Activated effector memory CD4-positive, alpha-beta T cell treated with anti-CD3 and anti-CD28 coated beads, Interleukin-2, amount 50 U/mL, for 16 hours (primary cell): ENCODE data around the gene MAGEA6.
"Not testable (repeated sequence)": the region's sequence is repeated elsewhere in the genome, so short reads cannot be mapped to it uniquely, and the experiment has no call there.

ENCODE experiments used
- DNase-seq: peaks from one replicate; pipeline ENCODE4 v3.0.0-alpha.2; 2020

MAGEA6 gene

DNA sequence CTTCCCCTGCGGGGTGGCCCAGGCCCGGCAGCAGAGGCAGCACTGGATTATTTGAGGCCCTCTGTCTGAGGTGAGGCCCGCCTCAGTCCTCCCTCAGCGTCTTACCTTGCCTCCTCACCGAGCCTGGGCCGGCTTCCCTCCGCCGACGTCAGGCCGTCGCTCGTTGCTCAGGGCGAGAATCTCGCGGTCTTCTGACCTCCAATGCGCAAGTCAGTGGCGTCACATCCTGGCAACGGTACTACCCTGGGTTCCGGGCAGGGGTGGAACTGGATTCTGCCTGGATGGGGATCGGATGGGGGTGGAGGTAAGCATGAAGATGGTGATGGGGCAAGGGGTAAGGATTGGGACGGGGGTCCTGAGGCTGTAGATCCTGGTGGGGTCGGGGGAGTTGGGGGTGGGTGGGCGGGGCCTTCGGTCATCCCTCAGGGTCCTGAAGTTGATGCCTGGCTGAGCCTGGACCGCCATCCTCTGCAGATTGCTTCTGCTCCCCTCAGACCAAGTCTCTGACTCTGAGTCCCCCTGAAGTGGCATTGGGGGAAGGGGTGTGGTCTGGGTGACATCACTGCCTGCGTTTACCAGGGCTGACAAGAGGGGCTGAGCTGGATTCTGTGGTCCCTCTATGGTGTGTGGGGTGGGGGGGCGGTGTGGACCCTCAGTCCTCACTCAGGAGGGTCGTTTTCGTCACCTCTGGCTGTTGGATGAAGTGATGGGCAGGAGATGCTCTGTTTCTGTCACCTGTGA is at the start of gene MAGEA6:
MAGEA6 (minus strand) TSS at position 141 of the 741 bp plus-strand sequence. CDS start 2,039 bp downstream, outside the sequence.
- DNase-seq = not testable (repeated sequence)

GRCh38 chrX:152819266-152819665 is 49.8 kb upstream of the MAGEA6 start:
- no peak for DNase-seq

DNA sequence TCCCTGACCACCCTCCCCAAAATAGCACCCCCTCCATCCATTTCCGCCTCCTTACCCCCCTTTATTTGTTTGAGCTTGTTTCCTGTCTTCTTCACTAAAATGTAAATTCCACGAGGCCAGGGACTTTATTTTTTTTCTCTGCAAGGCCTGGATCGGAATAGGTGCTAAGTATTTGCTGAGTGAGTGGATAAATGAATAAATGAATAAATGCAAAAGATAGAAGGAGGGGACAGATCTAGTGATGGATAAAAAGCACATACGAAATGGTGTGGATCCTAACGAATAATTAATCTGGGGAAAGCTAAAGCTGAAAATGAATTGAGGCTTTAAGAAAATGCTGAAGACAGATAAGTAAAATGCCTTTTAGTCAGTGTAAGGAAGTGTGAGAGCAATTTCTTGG is 48.9 kb upstream of the MAGEA6 start:
- DNase-seq = no peak

DNA sequence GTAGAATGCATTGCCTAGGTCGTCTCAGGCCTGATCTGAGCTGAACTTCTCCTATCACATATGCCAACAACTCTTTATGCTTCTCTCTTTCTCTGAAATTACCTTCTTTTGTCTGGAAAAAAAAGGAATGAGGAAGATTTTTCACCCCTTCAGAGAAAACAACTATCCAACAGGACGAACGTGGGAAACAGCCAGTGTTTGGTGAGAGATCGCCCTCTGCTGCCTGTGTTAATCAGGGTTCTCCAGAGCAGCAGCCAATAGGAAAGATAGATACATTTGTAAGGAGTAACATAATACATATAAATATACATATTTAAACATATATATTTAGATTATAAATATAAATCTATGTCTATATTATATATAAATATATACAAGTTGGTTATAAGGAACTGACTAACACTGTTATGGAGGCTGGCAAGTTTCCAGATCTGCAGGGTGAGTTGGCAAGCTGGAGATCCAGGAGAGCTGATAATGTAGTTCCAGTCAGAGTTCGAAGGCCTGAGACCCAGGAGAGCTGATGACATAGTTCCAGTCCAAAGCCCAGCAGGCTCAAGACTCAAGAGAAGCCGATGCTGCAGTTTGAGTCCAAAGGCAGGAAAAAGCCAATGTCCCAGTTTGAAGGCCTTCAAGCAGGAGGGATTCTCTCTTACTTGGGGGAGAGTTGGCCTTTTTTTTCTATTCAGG is 47.7 kb upstream of the MAGEA6 start:
- DNase-seq = no peak

GRCh38 chrX:152814048-152814447 is 44.6 kb upstream of the MAGEA6 start:
- DNase-seq = no peak

GRCh38 chrX:152813206-152813605 is 43.7 kb upstream of the MAGEA6 start:
- no peak for DNase-seq

DNA sequence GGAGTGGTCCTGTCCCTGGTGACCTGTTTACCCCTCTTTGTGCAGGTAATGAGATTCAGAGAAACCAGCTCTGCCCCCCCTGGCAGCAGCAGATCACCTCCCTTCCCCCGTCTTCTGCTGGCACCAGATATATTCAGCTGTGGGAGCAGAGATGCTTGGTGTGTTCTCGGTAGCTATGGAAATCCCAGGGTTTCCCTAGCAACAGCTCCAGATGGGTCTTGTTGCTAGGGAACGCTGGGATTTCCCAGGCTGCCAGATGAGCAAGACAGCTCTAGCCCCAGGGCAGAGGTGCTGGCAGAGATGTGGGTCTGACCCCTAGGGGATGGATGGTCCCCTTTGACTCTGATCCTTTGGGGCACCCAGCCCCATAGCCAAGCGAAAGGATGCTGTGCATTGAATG is 40.9 kb upstream of the MAGEA6 start:
- DNase-seq = no peak

- DNase-seq = no peak
Observed at GRCh38 chrX:152806035-152806434, 36.5 kb upstream of the MAGEA6 start.

DNA sequence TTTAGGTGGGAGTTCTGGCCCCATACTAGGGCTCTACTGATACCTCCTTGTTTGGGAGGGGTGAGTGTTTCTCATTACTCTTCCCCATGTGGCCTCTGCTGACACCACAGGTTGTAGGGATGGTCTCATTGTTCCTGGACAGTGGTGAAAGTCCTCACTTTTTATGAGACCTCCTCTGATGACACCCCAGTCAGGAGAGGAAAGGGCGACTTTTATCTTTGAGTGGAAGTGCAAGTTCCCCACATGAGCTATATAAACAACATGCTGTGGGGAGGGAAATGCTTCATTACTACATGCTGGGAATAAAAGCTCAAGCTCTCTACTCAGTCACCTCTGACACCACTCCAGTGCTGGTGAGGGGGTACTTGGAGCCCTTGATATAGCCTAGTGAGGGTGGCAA is 29.5 kb upstream of the MAGEA6 start:
- no peak for DNase-seq

DNA sequence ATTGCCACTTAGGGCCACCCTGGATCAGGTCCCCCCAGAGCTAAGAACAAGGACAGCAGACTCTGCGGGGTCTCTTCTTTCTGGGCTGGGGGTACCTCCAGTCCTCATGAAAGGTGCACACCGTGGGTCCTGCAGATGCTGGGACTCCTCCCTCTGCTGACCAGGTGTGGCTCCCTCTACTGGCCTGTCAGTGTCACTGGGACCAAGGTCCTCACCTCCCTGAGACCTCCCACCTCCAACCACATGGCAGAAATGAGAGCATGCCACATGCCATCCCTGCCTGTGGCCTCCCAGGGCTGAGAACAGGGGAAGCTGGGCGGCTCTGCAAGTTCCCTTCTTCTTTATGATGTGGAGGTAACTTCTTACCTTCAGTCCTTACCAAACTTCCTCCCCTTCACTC is 17.6 kb upstream of the MAGEA6 start:
- not testable (repeated sequence) for DNase-seq

- DNase-seq = not testable (repeated sequence)
Observed at GRCh38 chrX:152766562-152766961, 2.9 kb downstream of the MAGEA6 start.

- not testable (repeated sequence) for DNase-seq
Observed at GRCh38 chrX:152761582-152761981, 7.9 kb downstream of the MAGEA6 start.

DNA sequence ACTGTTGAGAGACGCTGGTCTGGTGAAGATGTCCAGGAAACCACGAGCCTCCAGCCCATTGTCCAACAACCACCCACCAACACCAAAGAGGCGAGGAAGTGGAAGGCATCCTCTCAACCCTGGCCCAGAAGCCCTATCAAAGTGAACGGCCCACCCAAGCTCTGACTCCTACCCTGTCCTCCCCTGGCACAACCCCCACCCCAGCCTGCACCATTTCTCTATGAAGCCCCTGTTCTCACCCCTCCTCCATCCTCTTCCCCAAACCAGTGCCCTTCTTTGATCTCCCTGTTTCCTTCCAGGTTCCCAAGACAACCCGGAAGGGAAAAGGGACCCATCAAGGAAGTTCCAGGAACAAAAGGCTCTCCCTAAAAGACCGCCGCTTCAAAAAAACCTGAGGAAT is 9.9 kb downstream of the MAGEA6 start:
- not testable (repeated sequence) for DNase-seq

GRCh38 chrX:152758918-152759317 is 10.6 kb downstream of the MAGEA6 start, which contains the start of gene CSAG3:
Gene CSAG3, plus strand, starts transcription at chrX:152759218.
- not testable (repeated sequence) for DNase-seq

GRCh38 chrX:152754871-152755270 is 14.6 kb downstream of the MAGEA6 start:
- DNase-seq = not testable (repeated sequence)

DNA sequence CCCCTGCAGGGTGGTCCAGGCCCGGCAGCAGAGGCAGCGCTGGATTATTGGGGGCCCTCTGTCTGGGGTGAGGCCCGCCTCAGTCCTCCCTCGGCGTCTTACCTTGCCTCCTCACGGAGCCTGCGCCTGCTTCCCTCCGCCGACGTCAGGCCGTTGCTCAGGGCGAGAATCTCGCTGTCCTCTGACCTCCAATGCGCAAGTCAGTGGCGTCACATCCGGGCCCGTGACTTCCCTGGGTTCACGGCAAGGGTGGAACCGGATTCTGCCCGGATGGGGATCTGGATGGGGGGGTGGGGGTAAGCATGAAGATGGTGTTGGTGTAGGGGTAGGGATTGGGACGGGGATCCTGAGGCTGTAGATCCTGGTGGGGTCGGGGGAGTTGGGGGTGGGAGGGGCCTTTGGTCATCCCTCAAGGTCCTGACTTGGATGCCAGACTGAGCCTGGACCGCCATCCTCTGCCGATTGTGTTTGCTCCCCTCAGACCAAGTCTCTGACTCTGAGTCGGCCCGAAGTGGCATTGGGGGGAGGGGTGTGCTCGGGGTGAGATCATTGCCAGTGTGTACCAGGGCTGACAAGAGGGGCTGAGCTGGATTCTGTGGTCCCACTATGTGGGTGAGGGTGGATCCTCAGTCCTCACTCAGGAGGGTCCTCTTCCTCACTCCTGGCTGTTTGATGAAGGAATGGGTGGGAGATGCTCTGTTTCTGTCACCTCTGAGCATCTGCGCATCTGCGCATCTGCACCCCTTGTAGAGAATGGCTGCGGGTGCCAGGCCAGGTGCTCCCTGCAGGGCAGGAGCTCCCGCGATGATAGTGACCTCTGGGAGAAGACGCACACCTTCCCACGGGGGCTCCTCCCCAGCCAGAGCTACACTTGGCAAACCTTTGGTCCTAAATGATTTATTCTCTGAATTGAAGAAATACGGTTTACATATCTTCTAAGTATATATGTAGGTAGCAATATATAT is 15.5 kb downstream of the MAGEA6 start, which contains the start of gene MAGEA2:
MAGEA2 (minus strand) TSS at position 157 of the 965 bp plus-strand sequence. CDS start 2,479 bp downstream, outside the sequence.
- DNase-seq = not testable (repeated sequence)

DNA sequence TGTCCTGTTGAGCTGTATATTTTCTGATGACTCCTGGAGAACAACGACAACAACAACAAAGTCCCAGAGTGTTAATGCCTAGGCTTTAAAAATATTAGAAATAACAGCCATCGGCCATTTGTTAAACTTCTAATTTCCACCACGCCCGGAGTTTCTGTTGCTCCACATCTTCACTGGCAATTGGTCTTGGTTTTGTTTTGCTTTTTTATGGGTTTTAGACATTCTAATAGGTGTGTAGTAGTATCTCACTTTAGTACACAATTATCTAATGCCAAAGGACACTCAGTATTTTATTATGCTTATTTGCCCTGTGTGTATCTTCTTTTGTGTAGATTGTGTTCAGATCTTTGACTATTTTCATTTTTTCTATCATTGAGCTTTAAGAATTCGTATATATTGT is 30.9 kb downstream of the MAGEA6 start:
- DNase-seq = no peak

GRCh38 chrX:152736528-152736927 is 33.0 kb downstream of the MAGEA6 start:
- DNase-seq = not testable (repeated sequence)

GRCh38 chrX:152735860-152736511 is 33.5 kb downstream of the MAGEA6 start:
- no peak for DNase-seq

- no peak for DNase-seq
Observed at GRCh38 chrX:152735101-152735500, 34.4 kb downstream of the MAGEA6 start.

GRCh38 chrX:152734143-152734858 is 35.2 kb downstream of the MAGEA6 start:
- DNase-seq = not testable (repeated sequence)
